Fibroblast of villous mesenchyme (primary cell): Measurements from ENCODE around the gene TRIM29. TPM values are rescaled to one million over a fixed set of nuclear protein-coding genes. Genes with fewer than 3 reads are reported as not detected.

Source experiments
- DNase-seq: peaks from one replicate; pipeline ENCODE4 v3.0.0-alpha.2; 2010; ENCODE audit warnings: low read depth
- H3K4me3 ChIP-seq: 2 replicates; pipeline ENCODE4 v1.5.1; 2011; ENCODE audit warnings: low read depth, mild to moderate bottlenecking, low read length
- CTCF ChIP-seq: IDR thresholded peaks from 2 replicates; pipeline ENCODE4 v1.5.1; 2012; ENCODE audit warnings: low read depth, mild to moderate bottlenecking, low read length; ENCODE audit not compliant: insufficient read depth
- total RNA-seq: library from RNA; depleted of rRNA; stranded (reverse); fragments of >200 nt; gene quantifications from 2 replicates; pipeline ENCODE4 v1.2.3, GENCODE V29; 2012

TRIM29 gene
- total RNA-seq, 1 donor, result 0.86 TPM

DNA sequence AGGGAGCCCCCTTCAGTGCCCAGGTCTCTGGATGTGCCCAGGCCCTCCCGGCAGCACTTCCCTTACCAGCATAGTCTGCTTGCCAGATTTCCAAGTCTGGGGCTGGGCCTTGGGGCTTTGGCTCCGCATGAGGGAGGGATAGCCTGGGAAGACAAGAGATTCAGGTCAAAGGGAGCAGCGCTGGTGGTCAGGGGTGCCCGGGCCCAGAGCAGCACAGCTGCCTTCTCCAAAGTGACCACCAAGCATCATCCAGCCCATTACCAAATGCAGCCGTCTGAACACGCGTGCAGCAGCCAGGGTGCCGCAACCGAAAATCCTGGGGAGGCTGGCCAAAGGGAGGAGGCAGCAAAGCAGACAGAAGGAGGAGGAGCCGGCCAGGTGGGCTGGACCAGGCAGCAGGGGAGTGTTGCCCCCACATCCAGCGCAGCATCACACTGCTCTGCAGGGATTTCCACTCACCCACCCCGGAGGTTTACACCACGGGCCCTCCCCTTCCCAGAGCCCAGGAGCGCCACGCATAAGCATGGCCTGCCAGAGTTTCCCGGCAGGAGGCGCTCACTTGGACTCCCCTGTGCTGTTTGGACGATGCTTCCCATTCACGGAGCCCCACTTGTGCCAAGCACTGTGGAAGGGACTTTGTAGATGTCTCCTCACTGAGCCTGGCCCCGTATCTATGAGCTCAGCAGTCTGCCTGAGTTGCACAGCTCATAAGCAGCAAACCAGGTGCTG, 22.5 kb downstream of the TRIM29 start:
- DNase-seq, result no peak
- H3K4me3 ChIP-seq, result no peak overlapping the region
- peak; percentile 12 for TF ChIP-seq CTCF

GRCh38 chr11:120112174-120112796, 25.6 kb downstream of the TRIM29 start:
- no peak for DNase-seq
- no peak for TF ChIP-seq CTCF
- no peak overlapping the region for H3K4me3 ChIP-seq

DNA sequence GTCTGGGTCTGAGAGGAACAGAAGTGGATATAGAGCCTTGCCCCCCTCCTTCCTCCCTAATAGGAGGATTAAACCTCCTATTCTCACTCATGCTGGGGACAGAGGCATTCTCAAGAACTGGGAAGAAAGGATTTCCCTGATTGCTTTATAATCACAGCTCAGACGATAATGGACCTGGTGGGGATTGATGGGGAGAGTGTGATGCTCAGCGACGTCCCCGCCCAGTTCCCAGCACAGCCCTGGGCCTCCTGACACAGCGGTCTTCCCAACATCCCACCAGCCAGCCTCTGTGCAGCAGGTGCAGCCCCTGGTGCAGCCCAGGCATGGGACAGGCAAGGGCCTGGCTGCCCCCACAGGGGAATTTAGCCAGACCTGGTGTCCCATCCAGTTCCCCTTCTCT, 28.4 kb downstream of the TRIM29 start:
- no peak for DNase-seq

DNA sequence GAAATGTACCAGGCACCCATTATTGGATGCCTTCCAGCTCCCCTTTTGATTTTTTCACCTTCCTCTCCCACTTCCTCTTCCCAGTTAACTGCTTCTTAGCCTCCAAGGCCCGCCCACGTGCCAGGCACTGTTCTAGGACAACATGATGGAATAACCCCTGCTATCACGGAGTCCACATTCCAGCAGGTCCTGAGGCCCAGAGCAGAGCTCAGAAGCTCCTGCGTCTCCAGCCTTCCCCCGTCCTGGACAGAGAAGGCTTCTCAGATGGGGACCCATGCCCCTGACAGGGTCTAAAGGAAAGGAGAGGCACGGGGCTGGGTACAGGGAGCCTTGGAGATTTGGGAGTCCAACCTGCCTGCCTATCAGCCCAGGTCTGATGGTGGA, 29.1 kb downstream of the TRIM29 start:
- DNase-seq, result no peak
- TF ChIP-seq CTCF, result no peak
- no peak overlapping the region for H3K4me3 ChIP-seq

More for the DNA sequence above, 28.4 kb downstream of the TRIM29 start:
- no peak overlapping the region for H3K4me3 ChIP-seq
- TF ChIP-seq CTCF, result no peak

DNA sequence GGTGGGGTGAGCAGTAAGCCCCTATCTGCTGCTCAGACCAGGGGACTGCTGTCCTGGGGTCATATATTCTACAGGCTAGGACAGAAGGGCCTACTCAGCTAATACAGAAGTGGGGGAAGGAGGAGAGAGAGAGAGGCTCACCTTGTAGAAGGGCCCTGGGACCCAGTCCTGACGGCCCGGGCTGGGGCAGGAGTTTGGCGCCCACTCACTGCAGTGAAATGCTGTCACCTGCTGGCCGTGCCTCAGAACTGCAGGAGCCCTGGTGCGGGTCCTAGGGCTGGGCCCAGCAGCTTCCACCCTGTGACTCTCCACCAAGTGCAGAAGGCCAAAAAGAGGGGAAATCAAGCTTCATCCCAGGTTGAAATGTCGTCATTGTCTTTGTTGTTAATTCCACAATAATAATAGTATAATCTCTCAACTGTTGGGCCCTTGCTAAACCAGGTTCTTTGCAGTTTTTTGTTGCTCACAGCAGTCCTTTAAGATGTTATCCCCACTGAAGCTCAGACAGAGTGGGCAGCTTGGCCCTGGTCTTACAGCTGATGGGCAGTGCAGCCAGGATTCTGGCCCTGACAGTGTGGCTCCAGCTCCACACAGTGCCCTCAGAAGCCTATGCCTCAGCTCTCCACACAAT, 29.6 kb downstream of the TRIM29 start:
- no peak overlapping the region for H3K4me3 ChIP-seq
- TF ChIP-seq CTCF, result peak; percentile 100
- DNase-seq, result peak; percentile 45

GRCh38 chr11:120107692-120108091, 30.2 kb downstream of the TRIM29 start:
- TF ChIP-seq CTCF, result no peak
- no peak for DNase-seq
- H3K4me3 ChIP-seq, result no peak overlapping the region
